ENCODE results near the gene MPP2. TPM values are rescaled to one million over a fixed set of nuclear protein-coding genes. Genes with fewer than 3 reads are reported as not detected.
A peak's percentile ranks its signal among the peaks of the same experiment; 100 is the strongest.

The MPP2 gene
- total RNA-seq, 1 experiment from 2014 or later, result 5.6 TPM

GRCh38 chr17:43840814-43841213 is 66.5 kb downstream of the MPP2 start:
- H3K4me3 Mint-ChIP-seq (ENCODE audit: unreplicated experiment), result no peak overlapping the region
- Histone ChIP-seq H3K27me3 (replicated peaks; ENCODE audit: control insufficient read depth, insufficient read depth, low read length) (no peaks in the 10 kb centered on the region), H3K9me3 (no peaks in the 10 kb centered on the region), H3K4me3 (ENCODE audit: low read depth, low read length) (no peak overlapping the region), H3K36me3 (ENCODE audit: control insufficient read depth, insufficient read depth, low read length) (no peaks in the 10 kb centered on the region), H3K4me1 (peaks cover 9% of the 10 kb centered on the region; the same call in 1 of the 2 replicates)
- CTCF ChIA-PET, result interaction anchor here (0.7 to 1.0 kb wide), 5 partner anchors 24 to 201 kb away, joined by 3 to 4 read pairs (median 3); no protein-coding TSS in a partner anchor
- H3K4me1 Mint-ChIP-seq (ENCODE audit: low read depth, unreplicated experiment), result peaks cover 20% of the 10 kb centered on the region
- BruUV-seq (replicated peaks), result no TSS peak
- peak; percentile 29 to 35 for TF ChIP-seq CTCF (IDR thresholded peaks at IDR 0.05; ENCODE audit: insufficient read depth in 1 of 2, low read depth in 1 of 2, low read length in 1 of 2, severe bottlenecking in 1 of 2, unreplicated experiment in 1 of 2)
- DNase-seq, result peak in 1 of 2 experiments; percentile 49
- no peak overlapping the region for H3K27ac Mint-ChIP-seq (ENCODE audit: unreplicated experiment)
- H3K9me3 Mint-ChIP-seq (ENCODE audit: unreplicated experiment), result no peaks in the 10 kb centered on the region
- H3K36me3 Mint-ChIP-seq (ENCODE audit: insufficient read depth, unreplicated experiment), result no peaks in the 10 kb centered on the region
- intact Hi-C loops (cut with micrococcal nuclease; ENCODE audit: unreplicated experiment), result no loop called here
- POLR2A ChIA-PET, result interaction anchor here (3.0 kb wide), 1 partner anchor 62 kb away, joined by 16 read pairs; the partner anchor contains the start of gene DUSP3
- peaks cover 10% of the 10 kb centered on the region for H3K27me3 Mint-ChIP-seq (ENCODE audit: insufficient read depth, unreplicated experiment)

GRCh38 chr17:43839670-43840108 is 67.6 kb downstream of the MPP2 start:
- Histone ChIP-seq H3K4me3 (ENCODE audit: low read depth, low read length) (no peak overlapping the region), H3K9me3 (no peaks in the 10 kb centered on the region), H3K4me1 (peaks cover 9% of the 10 kb centered on the region; the same call in 1 of the 2 replicates), H3K27me3 (replicated peaks; ENCODE audit: control insufficient read depth, insufficient read depth, low read length) (no peaks in the 10 kb centered on the region), H3K36me3 (ENCODE audit: control insufficient read depth, insufficient read depth, low read length) (no peaks in the 10 kb centered on the region)
- intact Hi-C loops (cut with micrococcal nuclease; ENCODE audit: unreplicated experiment), result no loop called here
- no peak overlapping the region for H3K27ac Mint-ChIP-seq (ENCODE audit: unreplicated experiment)
- no peak for DNase-seq
- H3K4me1 Mint-ChIP-seq (ENCODE audit: low read depth, unreplicated experiment), result peaks cover 20% of the 10 kb centered on the region
- no peaks in the 10 kb centered on the region for H3K9me3 Mint-ChIP-seq (ENCODE audit: unreplicated experiment)
- POLR2A ChIA-PET, result interaction anchor here (0.6 kb wide), 1 partner anchor 31 kb away, joined by 10 read pairs; no protein-coding TSS in a partner anchor
- no peaks in the 10 kb centered on the region for H3K36me3 Mint-ChIP-seq (ENCODE audit: insufficient read depth, unreplicated experiment)
- H3K27me3 Mint-ChIP-seq (ENCODE audit: insufficient read depth, unreplicated experiment), result peaks cover 10% of the 10 kb centered on the region
- CTCF ChIA-PET, result interaction anchor here (0.5 to 1.0 kb wide), 3 partner anchors 13 to 126 kb away, joined by 3 read pairs; no protein-coding TSS in a partner anchor
- BruUV-seq (replicated peaks), result no TSS peak
- TF ChIP-seq CTCF (IDR thresholded peaks at IDR 0.05; ENCODE audit: insufficient read depth in 1 of 2, low read depth in 1 of 2, low read length in 1 of 2, severe bottlenecking in 1 of 2, unreplicated experiment in 1 of 2), result no peak
- no peak overlapping the region for H3K4me3 Mint-ChIP-seq (ENCODE audit: unreplicated experiment)

GRCh38 chr17:43834106-43834505 is 73.2 kb downstream of the MPP2 start:
- Mint-ChIP-seq H3K36me3 (ENCODE audit: insufficient read depth, unreplicated experiment) (peaks cover 8% of the 10 kb centered on the region), H3K4me3 (ENCODE audit: unreplicated experiment) (peak overlapping the region; percentile 82), H3K27ac (ENCODE audit: unreplicated experiment) (no peak overlapping the region), H3K4me1 (ENCODE audit: low read depth, unreplicated experiment) (peaks cover 7% of the 10 kb centered on the region), H3K27me3 (ENCODE audit: insufficient read depth, unreplicated experiment) (peaks cover 9% of the 10 kb centered on the region), H3K9me3 (ENCODE audit: unreplicated experiment) (no peaks in the 10 kb centered on the region)
- ChIA-PET POLR2A (no interaction called here), CTCF (interaction anchor here (0.7 kb wide), 1 partner anchor 12 kb away, joined by 3 read pairs; no protein-coding TSS in a partner anchor)
- Histone ChIP-seq H3K4me1 (peaks cover 5% of the 10 kb centered on the region; the same call in 1 of the 2 replicates), H3K9me3 (no peaks in the 10 kb centered on the region), H3K27me3 (replicated peaks; ENCODE audit: control insufficient read depth, insufficient read depth, low read length) (no peaks in the 10 kb centered on the region), H3K4me3 (ENCODE audit: low read depth, low read length) (no peak overlapping the region), H3K36me3 (ENCODE audit: control insufficient read depth, insufficient read depth, low read length) (no peaks in the 10 kb centered on the region)
- intact Hi-C loops (cut with micrococcal nuclease; ENCODE audit: unreplicated experiment), result loop anchor here (5.0 kb wide), 1 partner anchor 57 kb away; the partner anchor contains the start of gene DUSP3
- no peak for DNase-seq
- TF ChIP-seq CTCF (IDR thresholded peaks at IDR 0.05; ENCODE audit: insufficient read depth in 1 of 2, low read depth in 1 of 2, low read length in 1 of 2, severe bottlenecking in 1 of 2, unreplicated experiment in 1 of 2), result no peak
- no TSS peak for BruUV-seq (replicated peaks)

Data from Caco-2 (cell line).